ENCODE data around the gene AK8. TPM values are rescaled to one million over a fixed set of nuclear protein-coding genes. Genes with fewer than 3 reads are reported as not detected.

The AK8 gene
- total and polyA plus RNA-seq, 12 donors = 0.09 to 1.0 (median 0.21) TPM; not detected in 6

DNA sequence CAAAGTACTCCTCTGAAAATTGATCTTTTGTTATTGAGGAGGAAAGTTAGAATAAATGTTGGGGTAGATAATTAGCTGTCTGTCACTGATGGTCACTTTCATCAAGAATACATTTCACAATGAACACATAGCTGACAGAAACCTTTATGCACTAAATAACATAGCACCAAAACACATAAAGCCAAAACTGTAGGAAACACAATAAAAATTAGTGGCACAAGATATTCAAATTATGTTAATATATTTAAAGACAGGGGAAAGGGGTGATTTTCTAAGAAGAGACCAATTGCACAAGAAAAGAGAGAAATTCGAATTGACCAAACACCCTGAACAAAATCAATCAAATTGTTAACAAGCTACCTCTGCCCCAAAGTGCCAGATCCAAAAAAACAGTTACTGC is 89.7 kb downstream of the AK8 start:
- H3K27me3 ChIP-seq = peaks cover 0 to 10% (median 2%) of the 10 kb centered on the region in 7 donors
- H3K27ac ChIP-seq = no peak overlapping the region
- peaks cover 0 to 12% (median 0%) of the 10 kb centered on the region in 11 donors for H3K9me3 ChIP-seq
- H3K36me3 ChIP-seq = no peaks in the 10 kb centered on the region
- DNase-seq = no peak
- H3K4me1 ChIP-seq = no peaks in the 10 kb centered on the region
- intact Hi-C loops (cut with DNase I) = no loop called here
- 84 to 93% methylated on average over 1 of the region's 1 CpG for WGBS, 2 donors
- H3K4me3 ChIP-seq = no peak overlapping the region
- ATAC-seq = no peak
- TF ChIP-seq, protein P1, sequence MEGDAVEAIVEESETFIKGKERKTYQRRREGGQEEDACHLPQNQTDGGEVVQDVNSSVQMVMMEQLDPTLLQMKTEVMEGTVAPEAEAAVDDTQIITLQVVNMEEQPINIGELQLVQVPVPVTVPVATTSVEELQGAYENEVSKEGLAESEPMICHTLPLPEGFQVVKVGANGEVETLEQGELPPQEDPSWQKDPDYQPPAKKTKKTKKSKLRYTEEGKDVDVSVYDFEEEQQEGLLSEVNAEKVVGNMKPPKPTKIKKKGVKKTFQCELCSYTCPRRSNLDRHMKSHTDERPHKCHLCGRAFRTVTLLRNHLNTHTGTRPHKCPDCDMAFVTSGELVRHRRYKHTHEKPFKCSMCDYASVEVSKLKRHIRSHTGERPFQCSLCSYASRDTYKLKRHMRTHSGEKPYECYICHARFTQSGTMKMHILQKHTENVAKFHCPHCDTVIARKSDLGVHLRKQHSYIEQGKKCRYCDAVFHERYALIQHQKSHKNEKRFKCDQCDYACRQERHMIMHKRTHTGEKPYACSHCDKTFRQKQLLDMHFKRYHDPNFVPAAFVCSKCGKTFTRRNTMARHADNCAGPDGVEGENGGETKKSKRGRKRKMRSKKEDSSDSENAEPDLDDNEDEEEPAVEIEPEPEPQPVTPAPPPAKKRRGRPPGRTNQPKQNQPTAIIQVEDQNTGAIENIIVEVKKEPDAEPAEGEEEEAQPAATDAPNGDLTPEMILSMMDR (IDR thresholded peaks at IDR 0.05) = no peak

DNA sequence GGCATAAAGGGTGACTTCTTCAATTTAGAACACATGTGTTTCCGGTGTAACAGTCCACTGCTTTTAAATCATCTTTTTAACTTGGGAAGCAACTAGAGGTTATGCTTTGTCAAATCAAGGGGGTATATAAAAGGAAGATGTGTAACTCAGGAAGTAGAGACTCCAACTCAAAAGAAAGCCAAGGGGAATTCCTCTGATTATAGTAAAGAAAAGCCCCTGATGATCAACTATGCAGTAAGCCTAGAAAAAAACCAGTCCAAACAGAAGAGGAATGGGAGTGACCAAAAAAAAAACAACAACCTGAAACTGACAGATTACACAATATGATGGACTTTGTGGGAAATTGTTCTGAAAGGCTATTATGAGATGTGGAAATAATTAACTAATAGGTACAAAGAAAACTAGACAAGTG is 90.3 kb downstream of the AK8 start:
- intact Hi-C loops (cut with DNase I) = no loop called here
- TF ChIP-seq, protein P1 (IDR thresholded peaks at IDR 0.05) = no peak
- Histone ChIP-seq H3K4me3 (no peak overlapping the region), H3K9me3 (peaks cover 0 to 12% (median 0%) of the 10 kb centered on the region in 11 donors), H3K4me1 (no peaks in the 10 kb centered on the region), H3K27ac (no peak overlapping the region), H3K36me3 (no peaks in the 10 kb centered on the region), H3K27me3 (peaks cover 0 to 13% (median 0%) of the 10 kb centered on the region in 7 donors)
- ATAC-seq = no peak
- WGBS, 2 donors = 79 to 90% methylated on average over 1 of the region's 1 CpG
- DNase-seq = no peak

DNA sequence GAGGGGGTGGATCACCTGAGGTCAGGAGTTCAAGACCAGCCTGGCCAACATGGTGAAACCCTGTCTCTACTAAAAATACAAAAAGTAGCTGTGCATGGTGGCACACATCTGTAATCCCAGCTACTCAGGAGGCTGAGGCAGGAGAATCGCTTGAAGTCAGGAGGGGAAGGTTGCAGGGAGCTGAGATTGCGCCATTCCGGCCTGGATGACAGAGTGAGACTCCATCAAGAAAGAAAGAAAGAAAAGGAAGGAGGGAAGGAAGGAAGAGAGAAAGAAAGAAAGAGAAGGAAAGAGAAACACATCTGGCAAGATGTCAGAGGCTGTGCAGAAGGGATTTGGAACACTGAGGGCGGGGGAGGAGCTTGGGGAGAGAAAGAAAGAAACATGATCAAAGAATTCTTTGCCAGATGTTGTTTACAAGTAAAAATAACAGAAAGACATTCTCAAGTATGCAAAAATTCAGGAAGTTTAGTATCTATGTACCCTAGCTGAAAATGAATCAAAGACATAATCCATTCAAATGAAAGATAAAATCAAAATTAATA is 93.7 kb downstream of the AK8 start:
- Histone ChIP-seq H3K27ac (no peak overlapping the region), H3K27me3 (peaks cover 0 to 47% (median 17%) of the 10 kb centered on the region in 7 donors), H3K9me3 (peaks cover 0 to 12% (median 0%) of the 10 kb centered on the region in 11 donors), H3K36me3 (no peaks in the 10 kb centered on the region), H3K4me1 (no peaks in the 10 kb centered on the region), H3K4me3 (no peak overlapping the region)
- WGBS, 2 donors = 83 to 85% methylated on average over 4 of the region's 4 CpGs
- TF ChIP-seq, protein P1 (IDR thresholded peaks at IDR 0.05) = no peak
- ATAC-seq (no peak), DNase-seq (no peak)
- intact Hi-C loops (cut with DNase I) = no loop called here

DNA sequence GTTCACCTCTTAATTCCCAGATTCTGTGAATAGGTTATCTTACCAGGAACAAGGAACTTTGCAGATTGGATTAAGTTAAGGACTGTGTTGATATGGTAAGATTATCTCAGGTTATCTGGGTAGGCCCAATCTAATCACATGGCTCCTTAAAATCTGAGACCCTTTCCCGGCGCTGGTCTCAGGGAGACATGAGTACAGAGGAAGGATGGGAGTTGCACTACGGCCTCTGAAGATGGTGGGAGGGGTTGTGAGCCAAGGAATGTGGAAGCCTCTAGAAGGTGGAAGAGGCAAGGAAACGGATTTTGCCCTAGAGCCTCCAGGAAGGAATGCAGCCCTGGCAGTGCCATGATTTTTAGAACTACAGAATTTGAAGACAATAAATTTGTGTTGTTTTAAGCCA is 95.1 kb downstream of the AK8 start:
- peaks cover 0 to 52% (median 20%) of the 10 kb centered on the region in 7 donors for H3K27me3 ChIP-seq
- peaks cover 0 to 4% (median 0%) of the 10 kb centered on the region in 11 donors for H3K9me3 ChIP-seq
- no peak overlapping the region for H3K4me3 ChIP-seq
- WGBS, 2 donors = 64 to 76% methylated on average over 4 of the region's 4 CpGs
- ATAC-seq = no peak
- intact Hi-C loops (cut with DNase I) = no loop called here
- TF ChIP-seq, protein P1 (IDR thresholded peaks at IDR 0.05) = no peak
- no peaks in the 10 kb centered on the region for H3K4me1 ChIP-seq
- no peaks in the 10 kb centered on the region for H3K36me3 ChIP-seq
- DNase-seq = no peak
- H3K27ac ChIP-seq = no peak overlapping the region
